ENCODE measurements around the gene BNIP5.

- no peak for TF ChIP-seq CTCF (IDR thresholded peaks at IDR 0.05)
- no peak for TF ChIP-seq POLR2AphosphoS5 (IDR thresholded peaks at IDR 0.05)
- no peak for TF ChIP-seq POLR2A (IDR thresholded peaks at IDR 0.05)
Observed at GRCh38 chr6:36373368-36374019, 36.8 kb upstream of the BNIP5 start.
